Effector memory CD4-positive, alpha-beta T cell (primary cell): ENCODE data around the gene RIMS4.
"Not testable (repeated sequence)": the region's sequence is repeated elsewhere in the genome, so short reads cannot be mapped to it uniquely, and the experiment has no call there.

Experiments used
- DNase-seq, 3 donors: peaks; one replicate each; pipeline ENCODE4 v3.0.0-alpha.2; 2020
- H3K27ac ChIP-seq: 2 replicates; pipeline ENCODE4 v1.7.0; 2013; ENCODE audit warnings: mild to moderate bottlenecking, low read length, moderate library complexity; ENCODE audit not compliant: insufficient read depth, poor library complexity, severe bottlenecking
- H3K27me3 ChIP-seq: replicated peaks from 2 replicates; pipeline ENCODE4 v1.7.0; 2013; ENCODE audit warnings: mild to moderate bottlenecking, low read length; ENCODE audit not compliant: insufficient read depth, control insufficient read depth, poor library complexity, severe bottlenecking
- H3K36me3 ChIP-seq: 2 replicates; pipeline ENCODE4 v1.7.0; 2013; ENCODE audit warnings: mild to moderate bottlenecking, low read length, moderate library complexity; ENCODE audit not compliant: control insufficient read depth, insufficient read depth
- H3K4me1 ChIP-seq: 2 replicates; pipeline ENCODE4 v1.7.0; 2013; ENCODE audit warnings: low read length, mild to moderate bottlenecking; ENCODE audit not compliant: control insufficient read depth, insufficient read depth, poor library complexity, severe bottlenecking
- H3K4me3 ChIP-seq: 2 replicates; pipeline ENCODE4 v1.7.0; 2013; ENCODE audit warnings: low read length, low read depth, mild to moderate bottlenecking; ENCODE audit not compliant: insufficient read depth, poor library complexity, severe bottlenecking
- H3K9me3 ChIP-seq: 2 replicates; pipeline ENCODE4 v1.7.0; 2013; ENCODE audit warnings: mild to moderate bottlenecking, low read length, moderate library complexity; ENCODE audit not compliant: control insufficient read depth

The RIMS4 gene

DNA sequence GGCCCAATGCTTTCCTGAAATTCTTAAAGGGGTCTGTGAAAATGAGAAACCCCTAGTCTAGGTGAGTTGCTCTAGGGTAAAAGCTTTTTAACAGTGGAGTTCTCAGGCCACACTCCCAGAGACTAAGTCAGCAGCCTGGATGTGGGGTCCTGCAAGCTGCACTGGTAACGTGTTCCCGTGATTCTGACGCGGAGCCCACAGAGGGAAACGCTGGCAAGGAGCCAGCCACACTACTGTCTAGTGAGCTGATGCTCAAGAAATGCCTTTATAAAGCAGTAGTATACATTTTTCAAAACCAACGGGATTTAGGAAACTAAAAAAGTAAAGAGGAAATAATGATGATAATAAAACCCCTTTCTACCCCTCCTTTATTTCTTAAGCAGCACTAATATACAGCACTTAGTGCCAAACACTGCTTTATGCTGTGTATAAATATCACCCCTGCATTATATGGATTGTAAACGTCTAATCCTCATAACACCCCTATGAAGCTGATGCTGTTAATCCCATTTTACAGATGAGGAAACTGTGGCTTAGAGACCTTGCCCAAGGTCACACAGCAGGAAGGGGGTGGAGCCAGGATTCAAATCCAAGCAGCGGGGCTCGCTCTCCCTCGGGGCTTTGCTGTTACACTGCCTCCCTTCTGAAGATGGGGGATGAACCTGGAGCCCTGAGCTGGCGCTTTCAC lies 39.7 kb downstream of the RIMS4 start:
- no peaks in the 10 kb centered on the region for H3K4me1 ChIP-seq
- H3K36me3 ChIP-seq, result no peaks in the 10 kb centered on the region
- no peaks in the 10 kb centered on the region for H3K9me3 ChIP-seq
- H3K27ac ChIP-seq, result no peak overlapping the region
- no peak for DNase-seq
- H3K27me3 ChIP-seq, result peaks cover 5% of the 10 kb centered on the region
- no peak overlapping the region for H3K4me3 ChIP-seq

GRCh38 chr20:44769481-44769863 lies 40.9 kb downstream of the RIMS4 start:
- H3K4me3 ChIP-seq, result no peak overlapping the region
- H3K36me3 ChIP-seq, result no peaks in the 10 kb centered on the region
- DNase-seq, result no peak
- peaks cover 5% of the 10 kb centered on the region for H3K27me3 ChIP-seq
- H3K9me3 ChIP-seq, result no peaks in the 10 kb centered on the region
- no peak overlapping the region for H3K27ac ChIP-seq
- no peaks in the 10 kb centered on the region for H3K4me1 ChIP-seq

GRCh38 chr20:44768854-44769480 lies 41.4 kb downstream of the RIMS4 start:
- Histone ChIP-seq H3K27ac (no peak overlapping the region), H3K4me3 (no peak overlapping the region), H3K36me3 (no peaks in the 10 kb centered on the region), H3K9me3 (no peaks in the 10 kb centered on the region), H3K27me3 (peaks cover 5% of the 10 kb centered on the region), H3K4me1 (no peaks in the 10 kb centered on the region)
- DNase-seq, result no peak

DNA sequence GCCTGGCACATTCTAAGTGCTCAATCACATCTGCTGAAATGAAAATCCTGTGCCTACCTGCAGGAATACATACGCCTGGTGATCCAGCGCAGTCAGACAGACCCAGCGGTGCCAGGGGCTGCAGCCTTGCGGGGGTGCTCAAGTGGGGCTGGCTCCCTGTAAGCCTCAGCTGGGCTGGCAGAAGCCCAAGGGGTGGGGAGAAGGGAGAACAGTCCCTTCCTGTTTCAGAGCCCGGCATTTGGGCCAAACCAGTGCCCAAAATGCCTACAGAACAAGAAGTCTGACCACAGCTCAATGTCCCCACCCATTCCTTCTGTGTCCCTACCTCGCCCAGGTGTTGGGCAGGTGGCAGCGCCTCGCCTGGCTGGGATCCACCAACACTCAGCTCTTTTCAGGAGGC lies 42.1 kb downstream of the RIMS4 start:
- Histone ChIP-seq H3K27ac (no peak overlapping the region), H3K36me3 (no peaks in the 10 kb centered on the region), H3K9me3 (no peaks in the 10 kb centered on the region), H3K27me3 (peaks cover 5% of the 10 kb centered on the region), H3K4me1 (no peaks in the 10 kb centered on the region), H3K4me3 (no peak overlapping the region)
- DNase-seq, result no peak

GRCh38 chr20:44765701-44766347 lies 44.5 kb downstream of the RIMS4 start:
- Histone ChIP-seq H3K4me1 (no peaks in the 10 kb centered on the region), H3K4me3 (no peak overlapping the region), H3K27ac (no peak overlapping the region), H3K36me3 (no peaks in the 10 kb centered on the region), H3K9me3 (no peaks in the 10 kb centered on the region), H3K27me3 (no peaks in the 10 kb centered on the region)
- DNase-seq, result no peak

- Histone ChIP-seq H3K4me3 (no peak overlapping the region), H3K9me3 (no peaks in the 10 kb centered on the region), H3K27me3 (no peaks in the 10 kb centered on the region), H3K36me3 (no peaks in the 10 kb centered on the region), H3K4me1 (no peaks in the 10 kb centered on the region), H3K27ac (no peak overlapping the region)
- no peak for DNase-seq
Observed at GRCh38 chr20:44765091-44765490, 45.3 kb downstream of the RIMS4 start.

- H3K4me3 ChIP-seq, H3K36me3 ChIP-seq, H3K9me3 ChIP-seq, H3K4me1 ChIP-seq, H3K27me3 ChIP-seq, DNase-seq, H3K27ac ChIP-seq: not testable (repeated sequence)
Observed at GRCh38 chr20:44763798-44764197, 46.5 kb downstream of the RIMS4 start.

- Histone ChIP-seq H3K4me1 (no peaks in the 10 kb centered on the region), H3K36me3 (no peaks in the 10 kb centered on the region), H3K4me3 (no peak overlapping the region), H3K27ac (no peak overlapping the region), H3K27me3 (no peaks in the 10 kb centered on the region), H3K9me3 (no peaks in the 10 kb centered on the region)
- DNase-seq, result no peak
Observed at GRCh38 chr20:44762466-44763140, 47.7 kb downstream of the RIMS4 start.

- DNase-seq, result no peak
- Histone ChIP-seq H3K27ac (no peak overlapping the region), H3K36me3 (no peaks in the 10 kb centered on the region), H3K4me3 (no peak overlapping the region), H3K27me3 (no peaks in the 10 kb centered on the region), H3K4me1 (no peaks in the 10 kb centered on the region), H3K9me3 (no peaks in the 10 kb centered on the region)
Observed at GRCh38 chr20:44761423-44761822, 48.9 kb downstream of the RIMS4 start.

DNA sequence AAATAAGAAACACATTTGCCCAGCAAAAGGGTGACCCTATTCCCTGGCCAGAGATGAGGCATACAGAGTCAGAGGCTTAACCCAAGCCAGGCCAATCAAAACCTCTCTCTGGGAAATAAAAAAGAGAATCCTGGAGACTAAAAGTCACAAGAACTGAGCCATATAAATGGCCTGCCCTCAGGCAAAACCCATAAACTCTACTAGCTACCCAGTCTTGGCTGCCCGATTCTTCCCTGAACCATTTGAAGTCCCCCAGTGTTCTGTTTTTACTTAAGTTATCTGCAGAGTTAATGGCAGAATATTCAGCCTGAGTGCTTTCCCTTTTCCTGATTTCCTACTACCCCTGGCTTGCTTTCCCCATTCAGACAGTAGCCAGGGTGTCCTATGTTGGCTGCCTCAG lies 50.8 kb downstream of the RIMS4 start:
- DNase-seq, result no peak
- Histone ChIP-seq H3K27me3 (no peaks in the 10 kb centered on the region), H3K27ac (no peak overlapping the region)

More for the DNA sequence above, 50.8 kb downstream of the RIMS4 start:
- Histone ChIP-seq H3K9me3 (no peaks in the 10 kb centered on the region), H3K4me1 (no peaks in the 10 kb centered on the region), H3K4me3 (no peak overlapping the region), H3K36me3 (no peaks in the 10 kb centered on the region)
